Stimulated activated CD8-positive, alpha-beta memory T cell treated with anti-CD3 and anti-CD28 coated beads, Interleukin-7, amount 100 ng/mL, for 4 hours (primary cell): ENCODE measurements around the gene SUGCT.
"Not testable (repeated sequence)": the region's sequence is repeated elsewhere in the genome, so short reads cannot be mapped to it uniquely, and the experiment has no call there.

Experiments
- DNase-seq, 2 donors: peaks; one replicate each; pipeline ENCODE4 v3.0.0-alpha.2; 2020; ENCODE audit warnings: low read depth in 2 of 2

SUGCT gene

GRCh38 chr7:40134428-40135316, at the start of gene SUGCT, which contains the start of gene MPLKIP:
Gene SUGCT (plus strand): TSS chr7:40135005.
Gene MPLKIP (minus strand): TSS chr7:40134622. CDS start chr7:40134567, 55 bp downstream.
- DNase-seq: peak; percentile 74 to 79

GRCh38 chr7:40092182-40092581, 42.6 kb upstream of the SUGCT start:
- DNase-seq: no peak

GRCh38 chr7:40093631-40094350, 41.0 kb upstream of the SUGCT start:
- DNase-seq: no peak

GRCh38 chr7:40095230-40095629, 39.6 kb upstream of the SUGCT start:
- DNase-seq: no peak

- DNase-seq: no peak
Observed at GRCh38 chr7:40095695-40096327, 39.0 kb upstream of the SUGCT start.

- no peak for DNase-seq
Observed at GRCh38 chr7:40097728-40098127, 37.1 kb upstream of the SUGCT start.

- DNase-seq: no peak
Observed at GRCh38 chr7:40098810-40099209, 36.0 kb upstream of the SUGCT start.

GRCh38 chr7:40099837-40100236, 35.0 kb upstream of the SUGCT start:
- no peak for DNase-seq

- no peak for DNase-seq
Observed at GRCh38 chr7:40101201-40101600, 33.6 kb upstream of the SUGCT start.

- no peak for DNase-seq
Observed at GRCh38 chr7:40102897-40103296, 31.9 kb upstream of the SUGCT start.

- DNase-seq: no peak
Observed at GRCh38 chr7:40105879-40106473, 28.8 kb upstream of the SUGCT start.

GRCh38 chr7:40115936-40116335, 18.9 kb upstream of the SUGCT start:
- DNase-seq: no peak

GRCh38 chr7:40117199-40117598, 17.6 kb upstream of the SUGCT start:
- not testable (repeated sequence) for DNase-seq

GRCh38 chr7:40118201-40118600, 16.6 kb upstream of the SUGCT start:
- not testable (repeated sequence) for DNase-seq

- DNase-seq: no peak
Observed at GRCh38 chr7:40120020-40120419, 14.8 kb upstream of the SUGCT start.

- DNase-seq: not testable (repeated sequence)
Observed at GRCh38 chr7:40122100-40122939, 12.5 kb upstream of the SUGCT start.

GRCh38 chr7:40122940-40123254, 11.9 kb upstream of the SUGCT start:
- no peak for DNase-seq

- DNase-seq: no peak
Observed at GRCh38 chr7:40133561-40134427, 1.0 kb upstream of the SUGCT start.

GRCh38 chr7:40135317-40135610, 459 bp downstream of the SUGCT start:
- no peak for DNase-seq

GRCh38 chr7:40137563-40137962, 2.8 kb downstream of the SUGCT start:
- no peak for DNase-seq
